SK-N-SH (cell line): ENCODE results near the gene METTL21C.

Source experiments
- POLR2AphosphoS5 ChIP-seq: IDR thresholded peaks from 2 replicates; pipeline ENCODE4 v1.6.1; 2012; ENCODE audit warnings: low read depth, low read length
- RFX5 ChIP-seq: IDR thresholded peaks from 2 replicates; pipeline ENCODE4 v1.6.1; 2012; ENCODE audit warnings: mild to moderate bottlenecking, improper control_type of control experiment, low read length
- TF ChIP-seq, protein P1 (sequence below): IDR thresholded peaks from 2 replicates; pipeline ENCODE4 v1.6.1; 2012; ENCODE audit warnings: mild to moderate bottlenecking, low read depth, low read length, moderate library complexity

DNA sequence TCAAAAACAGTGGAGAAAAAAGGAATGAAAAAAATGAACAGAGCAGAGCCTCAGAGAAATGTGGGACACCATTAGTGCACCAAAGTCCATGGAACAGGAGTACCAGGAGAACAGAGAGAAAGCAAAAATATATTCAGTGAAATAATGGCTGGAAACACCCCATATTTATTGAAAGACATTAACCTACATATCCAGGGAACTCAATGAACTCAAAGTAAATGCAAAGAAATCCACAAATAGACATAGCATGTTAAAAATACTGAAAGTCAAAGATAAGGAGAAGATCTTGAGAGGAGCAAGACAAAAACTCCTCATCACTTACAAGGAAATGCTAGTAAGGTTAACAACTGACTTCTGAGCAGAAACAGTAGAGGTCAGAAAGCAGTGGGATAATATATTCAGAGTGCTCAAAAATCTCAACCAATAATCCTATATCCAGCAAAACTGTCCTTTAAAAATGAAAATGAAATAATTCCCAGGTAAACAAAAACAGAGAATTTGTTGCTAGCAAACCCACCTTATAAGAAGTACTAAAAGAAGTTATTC, 35.6 kb downstream of the METTL21C start:
- no peak for TF ChIP-seq RFX5
- TF ChIP-seq POLR2AphosphoS5: no peak
- TF ChIP-seq, protein P1, sequence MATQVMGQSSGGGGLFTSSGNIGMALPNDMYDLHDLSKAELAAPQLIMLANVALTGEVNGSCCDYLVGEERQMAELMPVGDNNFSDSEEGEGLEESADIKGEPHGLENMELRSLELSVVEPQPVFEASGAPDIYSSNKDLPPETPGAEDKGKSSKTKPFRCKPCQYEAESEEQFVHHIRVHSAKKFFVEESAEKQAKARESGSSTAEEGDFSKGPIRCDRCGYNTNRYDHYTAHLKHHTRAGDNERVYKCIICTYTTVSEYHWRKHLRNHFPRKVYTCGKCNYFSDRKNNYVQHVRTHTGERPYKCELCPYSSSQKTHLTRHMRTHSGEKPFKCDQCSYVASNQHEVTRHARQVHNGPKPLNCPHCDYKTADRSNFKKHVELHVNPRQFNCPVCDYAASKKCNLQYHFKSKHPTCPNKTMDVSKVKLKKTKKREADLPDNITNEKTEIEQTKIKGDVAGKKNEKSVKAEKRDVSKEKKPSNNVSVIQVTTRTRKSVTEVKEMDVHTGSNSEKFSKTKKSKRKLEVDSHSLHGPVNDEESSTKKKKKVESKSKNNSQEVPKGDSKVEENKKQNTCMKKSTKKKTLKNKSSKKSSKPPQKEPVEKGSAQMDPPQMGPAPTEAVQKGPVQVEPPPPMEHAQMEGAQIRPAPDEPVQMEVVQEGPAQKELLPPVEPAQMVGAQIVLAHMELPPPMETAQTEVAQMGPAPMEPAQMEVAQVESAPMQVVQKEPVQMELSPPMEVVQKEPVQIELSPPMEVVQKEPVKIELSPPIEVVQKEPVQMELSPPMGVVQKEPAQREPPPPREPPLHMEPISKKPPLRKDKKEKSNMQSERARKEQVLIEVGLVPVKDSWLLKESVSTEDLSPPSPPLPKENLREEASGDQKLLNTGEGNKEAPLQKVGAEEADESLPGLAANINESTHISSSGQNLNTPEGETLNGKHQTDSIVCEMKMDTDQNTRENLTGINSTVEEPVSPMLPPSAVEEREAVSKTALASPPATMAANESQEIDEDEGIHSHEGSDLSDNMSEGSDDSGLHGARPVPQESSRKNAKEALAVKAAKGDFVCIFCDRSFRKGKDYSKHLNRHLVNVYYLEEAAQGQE: no peak
